T-helper 1 cell (primary cell): ENCODE measurements around the gene CRELD2.

ENCODE experiments used
- DNase-seq, 5 donors: peaks; one replicate each; pipeline ENCODE4 v3.0.0-alpha.2; 2012 to 2020

CRELD2 gene

GRCh38 chr22:49933236-49934159, 15.1 kb downstream of the CRELD2 start:
- DNase-seq, result no peak

GRCh38 chr22:49934160-49934890, 15.9 kb downstream of the CRELD2 start:
- DNase-seq, result peak; percentile 31 to 53 (median 38)

GRCh38 chr22:49934891-49935557, 16.6 kb downstream of the CRELD2 start:
- DNase-seq, result peak; percentile 74 to 91 (median 79)

GRCh38 chr22:49935561-49935960, 17.1 kb downstream of the CRELD2 start:
- peak in 2 of 5 donors; percentile 23 to 79 for DNase-seq

GRCh38 chr22:49936018-49936972, 17.9 kb downstream of the CRELD2 start:
- peak; percentile 85 to 96 (median 90) for DNase-seq

- DNase-seq, result no peak
These were observed 18.7 kb downstream of the CRELD2 start for GRCh38 chr22:49936973-49937757.

- no peak for DNase-seq
These were observed 19.5 kb downstream of the CRELD2 start for GRCh38 chr22:49937758-49938564.

GRCh38 chr22:49938565-49939136, 20.2 kb downstream of the CRELD2 start:
- DNase-seq, result no peak

GRCh38 chr22:49941507-49942316, 23.3 kb downstream of the CRELD2 start:
- DNase-seq, result no peak

GRCh38 chr22:49942565-49943404, 24.4 kb downstream of the CRELD2 start:
- no peak for DNase-seq

GRCh38 chr22:49943405-49943765, 25.0 kb downstream of the CRELD2 start:
- DNase-seq, result no peak

- no peak for DNase-seq
These were observed 25.5 kb downstream of the CRELD2 start for GRCh38 chr22:49943771-49944398.

- no peak for DNase-seq
These were observed 26.0 kb downstream of the CRELD2 start for GRCh38 chr22:49944399-49944891.

GRCh38 chr22:49945042-49945794, 26.8 kb downstream of the CRELD2 start:
- peak in 4 of 5 donors; percentile 45 to 83 (median 60) for DNase-seq

GRCh38 chr22:49946612-49947295, 28.3 kb downstream of the CRELD2 start:
- DNase-seq, result no peak

GRCh38 chr22:49947296-49947622, 28.8 kb downstream of the CRELD2 start:
- no peak for DNase-seq
